GM06990 (cell line): ENCODE data around the gene NOTCH4.

Experiments used
- DNase-seq: peaks from one replicate; pipeline ENCODE4 v3.0.0-alpha.2; 2011; ENCODE audit not compliant: insufficient read length; ENCODE audit errors: extremely low read depth
- H3K27me3 ChIP-seq: replicated peaks from 2 replicates; pipeline ENCODE4 v1.6.0; 2011; ENCODE audit warnings: low read length; ENCODE audit not compliant: control insufficient read depth, insufficient read depth
- H3K36me3 ChIP-seq: 2 replicates; pipeline ENCODE4 v1.5.1; 2011; ENCODE audit warnings: low read length; ENCODE audit not compliant: control insufficient read depth, insufficient read depth
- H3K4me3 ChIP-seq: replicated peaks from 2 replicates; pipeline ENCODE4 v1.5.1; 2011; ENCODE audit warnings: low read depth, mild to moderate bottlenecking, control low read depth, low read length
- TF ChIP-seq, protein P1 (sequence below): IDR thresholded peaks from 2 replicates; pipeline ENCODE4 v1.5.1; 2011; ENCODE audit warnings: low read length, control low read depth, mild to moderate bottlenecking, inconsistent platforms; ENCODE audit not compliant: insufficient read depth, poor library complexity, severe bottlenecking

Gene NOTCH4

DNA sequence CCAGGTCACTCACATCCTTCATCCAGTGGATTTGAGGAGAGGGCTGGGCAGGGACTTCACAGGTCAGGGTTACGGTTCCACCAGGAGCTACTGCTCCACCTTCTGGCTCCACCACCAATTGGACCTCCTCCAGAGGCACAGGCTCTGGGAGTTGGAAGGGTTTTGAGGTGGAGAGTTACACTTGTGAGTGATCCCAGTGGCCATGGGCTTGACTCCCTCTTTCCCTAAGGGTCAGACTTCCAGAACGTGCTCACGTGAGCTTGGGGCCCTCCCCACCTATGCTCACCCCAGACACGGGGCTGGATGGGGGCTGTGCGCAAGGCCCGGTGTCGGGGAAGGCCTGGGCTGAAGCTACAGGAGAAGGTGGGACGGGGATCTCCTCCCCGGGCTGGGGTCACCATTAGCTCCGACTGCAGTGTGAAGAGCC, 41.3 kb downstream of the NOTCH4 start:
- TF ChIP-seq, protein P1, sequence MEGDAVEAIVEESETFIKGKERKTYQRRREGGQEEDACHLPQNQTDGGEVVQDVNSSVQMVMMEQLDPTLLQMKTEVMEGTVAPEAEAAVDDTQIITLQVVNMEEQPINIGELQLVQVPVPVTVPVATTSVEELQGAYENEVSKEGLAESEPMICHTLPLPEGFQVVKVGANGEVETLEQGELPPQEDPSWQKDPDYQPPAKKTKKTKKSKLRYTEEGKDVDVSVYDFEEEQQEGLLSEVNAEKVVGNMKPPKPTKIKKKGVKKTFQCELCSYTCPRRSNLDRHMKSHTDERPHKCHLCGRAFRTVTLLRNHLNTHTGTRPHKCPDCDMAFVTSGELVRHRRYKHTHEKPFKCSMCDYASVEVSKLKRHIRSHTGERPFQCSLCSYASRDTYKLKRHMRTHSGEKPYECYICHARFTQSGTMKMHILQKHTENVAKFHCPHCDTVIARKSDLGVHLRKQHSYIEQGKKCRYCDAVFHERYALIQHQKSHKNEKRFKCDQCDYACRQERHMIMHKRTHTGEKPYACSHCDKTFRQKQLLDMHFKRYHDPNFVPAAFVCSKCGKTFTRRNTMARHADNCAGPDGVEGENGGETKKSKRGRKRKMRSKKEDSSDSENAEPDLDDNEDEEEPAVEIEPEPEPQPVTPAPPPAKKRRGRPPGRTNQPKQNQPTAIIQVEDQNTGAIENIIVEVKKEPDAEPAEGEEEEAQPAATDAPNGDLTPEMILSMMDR = no peak
- Histone ChIP-seq H3K4me3 (no peak overlapping the region), H3K27me3 (no peaks in the 10 kb centered on the region), H3K36me3 (peaks cover 33% of the 10 kb centered on the region)
- no peak for DNase-seq

DNA sequence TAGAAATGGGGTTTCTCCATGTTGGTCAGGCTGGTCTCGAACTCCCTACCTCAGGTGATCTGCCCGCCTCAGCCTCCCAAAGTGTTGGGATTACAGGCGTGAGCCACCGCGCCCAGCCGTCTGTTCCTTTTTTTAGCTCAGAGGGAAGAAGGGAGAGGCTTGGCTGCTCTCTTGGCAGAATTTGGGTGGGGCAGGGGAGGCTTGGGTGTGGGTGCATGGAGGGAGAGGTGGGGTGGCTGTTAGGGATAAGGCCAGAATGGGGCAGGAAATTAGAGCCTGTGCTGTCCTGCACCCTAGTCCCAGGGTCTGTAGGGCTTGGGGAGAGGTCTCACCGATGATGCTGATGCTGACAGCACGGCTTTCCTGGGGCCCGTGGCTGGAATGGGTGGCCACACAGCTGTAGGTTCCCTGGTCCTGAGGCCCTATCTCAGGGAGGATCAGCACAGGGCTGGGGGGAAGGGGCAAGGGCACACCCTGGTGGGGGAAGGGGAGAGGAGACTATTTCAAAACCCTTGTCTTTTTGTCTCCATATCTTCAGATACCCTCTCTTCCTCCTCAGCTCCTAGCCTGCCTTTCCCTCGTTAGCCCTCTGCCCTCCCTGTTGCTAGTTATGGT, 41.8 kb downstream of the NOTCH4 start:
- no peak for DNase-seq
- Histone ChIP-seq H3K4me3 (no peak overlapping the region), H3K27me3 (no peaks in the 10 kb centered on the region), H3K36me3 (peaks cover 29% of the 10 kb centered on the region)
- TF ChIP-seq, protein P1 = no peak

DNA sequence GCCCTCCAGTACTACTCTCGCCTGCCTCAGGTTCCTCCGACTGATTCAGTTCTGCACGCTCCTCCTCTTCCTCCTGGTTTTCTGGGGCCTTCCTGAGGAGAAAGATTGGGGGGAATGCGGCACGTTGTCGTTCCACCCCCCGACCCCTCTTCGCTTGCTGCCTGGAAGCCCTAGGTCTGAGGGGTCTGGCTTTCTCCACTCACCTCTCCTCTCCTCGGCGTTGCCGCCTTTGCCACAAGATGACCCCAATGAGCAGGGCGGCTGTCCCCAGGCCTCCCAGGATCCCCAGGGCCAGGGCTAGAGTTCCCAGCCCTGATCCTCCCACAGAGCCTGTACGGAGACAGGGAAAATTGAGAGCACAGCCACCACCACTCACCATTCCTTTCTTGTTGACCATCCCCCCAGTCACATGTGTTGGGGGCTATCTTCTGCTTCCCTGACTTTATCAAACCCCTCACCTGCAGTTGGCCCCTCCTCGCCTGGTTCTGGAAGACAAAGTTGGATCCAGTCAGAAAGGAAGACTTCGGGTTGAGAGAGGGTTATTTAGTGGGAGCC, 42.6 kb downstream of the NOTCH4 start:
- Histone ChIP-seq H3K36me3 (peaks cover 21% of the 10 kb centered on the region), H3K4me3 (no peak overlapping the region), H3K27me3 (no peaks in the 10 kb centered on the region)
- TF ChIP-seq, protein P1 = no peak
- no peak for DNase-seq

DNA sequence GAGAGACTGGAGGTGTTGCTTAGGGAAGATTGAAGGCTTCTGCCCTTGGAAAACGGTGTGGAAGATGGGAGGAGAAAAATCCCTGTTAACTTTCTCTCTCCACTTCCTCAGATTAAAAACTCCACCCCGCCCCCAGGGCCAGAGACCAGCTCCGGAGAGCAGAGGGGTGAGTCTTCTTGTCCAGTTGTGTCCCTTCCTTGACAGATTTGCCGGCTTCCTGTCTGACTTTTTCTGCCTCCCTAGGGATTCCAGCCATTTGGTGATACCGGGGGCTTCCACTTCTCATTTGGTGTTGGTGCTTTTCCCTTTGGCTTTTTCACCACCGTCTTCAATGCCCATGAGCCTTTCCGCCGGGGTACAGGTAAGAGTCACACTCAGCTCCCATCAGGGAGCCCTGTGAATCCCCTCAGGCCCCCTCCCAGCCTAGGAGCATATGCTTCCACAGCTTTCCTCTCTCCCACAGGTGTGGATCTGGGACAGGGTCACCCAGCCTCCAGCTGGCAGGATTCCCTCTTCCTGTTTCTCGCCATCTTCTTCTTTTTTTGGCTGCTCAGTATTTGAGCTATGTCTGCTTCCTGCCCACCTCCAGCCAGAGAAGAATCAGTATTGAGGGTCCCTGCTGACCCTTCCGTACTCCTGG, 44.0 kb downstream of the NOTCH4 start:
- no peak overlapping the region; the same call in 1 of the 2 replicates for H3K4me3 ChIP-seq
- DNase-seq = no peak
- TF ChIP-seq, protein P1 = no peak
- H3K27me3 ChIP-seq = no peaks in the 10 kb centered on the region
- H3K36me3 ChIP-seq = peaks cover 21% of the 10 kb centered on the region

DNA sequence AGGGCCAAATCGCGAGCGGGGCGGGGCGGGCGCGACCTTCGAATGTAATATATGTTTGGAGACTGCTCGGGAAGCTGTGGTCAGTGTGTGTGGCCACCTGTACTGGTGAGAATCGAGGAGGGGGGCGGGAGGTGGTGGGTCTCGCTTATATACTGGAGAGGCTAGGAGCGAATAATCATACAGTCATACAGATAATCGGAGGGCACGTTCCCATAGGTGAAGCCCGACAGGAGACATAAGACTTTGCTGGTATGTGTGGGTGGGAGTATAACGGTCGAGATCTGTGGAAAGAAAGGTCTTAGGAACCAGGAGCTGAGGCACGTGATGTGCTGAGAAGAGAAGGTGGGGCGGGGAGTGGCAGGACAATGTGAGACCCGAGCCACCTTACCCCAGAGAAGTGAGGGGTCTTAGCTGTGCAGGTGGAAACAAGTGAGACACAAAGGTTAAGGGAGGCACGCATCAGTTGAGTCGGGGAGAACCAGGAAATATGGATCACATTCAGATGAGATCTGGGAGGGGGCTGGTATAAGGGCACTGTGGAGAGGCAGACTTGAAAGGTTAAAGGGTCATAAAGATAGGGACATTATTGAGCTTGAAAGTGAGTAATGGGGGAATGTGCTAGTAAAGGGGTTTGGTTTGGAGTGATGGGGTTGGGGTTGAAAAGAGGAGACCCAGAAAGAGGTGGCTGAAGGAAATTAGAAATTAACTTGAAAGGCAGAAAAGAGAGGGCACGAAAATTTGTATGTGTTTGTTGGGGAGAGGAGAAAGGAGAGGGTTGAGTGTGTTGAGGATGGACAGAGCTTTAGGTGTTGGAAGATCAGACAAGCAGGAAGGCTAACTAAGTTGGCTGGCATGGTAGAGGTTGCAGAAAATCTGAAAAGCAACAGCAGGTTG, 45.1 kb downstream of the NOTCH4 start:
- DNase-seq = no peak
- H3K36me3 ChIP-seq = peaks cover 21% of the 10 kb centered on the region
- TF ChIP-seq, protein P1 = no peak
- H3K4me3 ChIP-seq = peak overlapping the region; percentile 70
- no peaks in the 10 kb centered on the region for H3K27me3 ChIP-seq
